GM12878 (cell line): Measurements from ENCODE around the gene MTFMT. TPM values are rescaled to one million over a fixed set of nuclear protein-coding genes. Genes with fewer than 3 reads are reported as not detected.

Experiments used
- ATAC-seq: fragments of 200-7000 bp; cut with Tn5 transposase; 3 replicates; pipeline ENCODE4 v1.9.1; 2020; ENCODE audit warnings: mild to moderate bottlenecking, moderate library complexity
- BruUV-seq: library from RNA; stranded (reverse); fragments of 400-500 nt; replicated peaks from 2 replicates; lab custom pipeline; 2021; lab: Mats Ljungman, UMichigan
- CTCF ChIA-PET: fragments of 300-600 bp; sonication (Branson Sonifier 250); formaldehyde crosslinking; extraction: SDS; loops from one replicate; lab custom pipeline; 2021; ENCODE audit warnings: inconsistent platforms; lab: Yijun Ruan, JAX
- POLR2A ChIA-PET: fragments of 350-600 bp; formaldehyde crosslinking; extraction: SDS; loops from one replicate; lab custom pipeline; 2021; ENCODE audit warnings: inconsistent platforms; lab: Charles Lee
- RAD21 ChIA-PET: fragments of 300-600 bp; sonication (Branson Sonifier 250); formaldehyde crosslinking; loops from one replicate; lab custom pipeline; 2023; ENCODE audit warnings: antibody characterized with exemption; ENCODE audit not compliant: unreplicated experiment; lab: Charles Lee
- SMC1A ChIA-PET: fragments of 300-600 bp; sonication (Branson Sonifier 250); formaldehyde crosslinking; loops from one replicate; lab custom pipeline; 2023; ENCODE audit not compliant: unreplicated experiment, uncharacterized antibody; lab: Charles Lee
- DNase-seq: peaks from one replicate; pipeline ENCODE4 v3.0.0-alpha.2; 2011; ENCODE audit warnings: low read depth, low spot score
- FAIRE-seq: peaks from 3 replicates; lab custom pipeline; 2011; peaks lifted over from hg19 to GRCh38; lab: Jason Lieb, UNC
- H2AFZ ChIP-seq: 2 replicates; pipeline ENCODE4 v1.6.0; 2011; ENCODE audit warnings: low read depth, low read length, control low read depth; ENCODE audit not compliant: control insufficient read depth
- H3K27ac ChIP-seq: 2 replicates; pipeline ENCODE4 v1.5.1; 2011; ENCODE audit warnings: control low read depth; ENCODE audit not compliant: control insufficient read depth, insufficient read depth
- H3K27me3 ChIP-seq, 2 experiments: replicated peaks in 1 of 2; 2 replicates each; pipeline versions ENCODE4 v1.6.0 to v1.6.1; 2011; ENCODE audit warnings: low read length in 1 of 2; ENCODE audit not compliant: control insufficient read depth in 2 of 2, insufficient read depth in 2 of 2
- H3K36me3 ChIP-seq, 2 experiments: 2 replicates each; pipeline ENCODE4 v1.5.1; 2011; ENCODE audit warnings: low read length in 1 of 2; ENCODE audit not compliant: control insufficient read depth in 2 of 2, insufficient read depth in 2 of 2
- H3K4me1 ChIP-seq: 2 replicates; pipeline ENCODE4 v1.6.1; 2011; ENCODE audit warnings: mild to moderate bottlenecking, low read length, moderate library complexity, mixed read lengths; ENCODE audit not compliant: control insufficient read depth, insufficient read depth
- H3K4me2 ChIP-seq: 2 replicates; pipeline ENCODE4 v1.6.0; 2011; ENCODE audit warnings: control low read depth; ENCODE audit not compliant: control insufficient read depth, insufficient read depth
- H3K4me3 ChIP-seq: fragments of 200-600 bp; sonication (generic); 2 replicates; pipeline ENCODE4 v1.5.1; 2016
- H3K79me2 ChIP-seq: 2 replicates; pipeline ENCODE4 v1.6.0; 2011; ENCODE audit warnings: low read length; ENCODE audit not compliant: control insufficient read depth, insufficient read depth
- H3K9ac ChIP-seq: 2 replicates; pipeline ENCODE4 v1.8.0; 2011; ENCODE audit warnings: low read length, control low read depth, mixed read lengths; ENCODE audit not compliant: control insufficient read depth, insufficient read depth
- H3K9me3 ChIP-seq: replicated peaks from 3 replicates; pipeline ENCODE4 v1.5.1; 2011; ENCODE audit warnings: mild to moderate bottlenecking, low read length; ENCODE audit not compliant: control insufficient read depth, insufficient read depth
- H4K20me1 ChIP-seq: 2 replicates; pipeline ENCODE4 v1.6.0; 2011; ENCODE audit not compliant: control insufficient read depth, insufficient read depth
- CHD1 ChIP-seq: IDR thresholded peaks from 2 replicates; pipeline ENCODE4 v1.6.1; 2012; ENCODE audit warnings: low read depth, low read length, improper control_type of control experiment
- ESRRA ChIP-seq: IDR thresholded peaks from 2 replicates; pipeline ENCODE4 v1.6.1; 2012; ENCODE audit warnings: mild to moderate bottlenecking, low read length, improper control_type of control experiment
- HCFC1 ChIP-seq: fragments of 150-350 bp; IDR thresholded peaks from 2 replicates; pipeline ENCODE4 v1.6.1; 2014; ENCODE audit warnings: low read length
- KDM1A ChIP-seq: fragments of 200-600 bp; sonication (generic); IDR thresholded peaks from 2 replicates; pipeline ENCODE4 v1.6.1; 2016; ENCODE audit warnings: borderline replicate concordance
- RCOR1 ChIP-seq: conservative IDR thresholded peaks from 2 replicates; pipeline ENCODE4 v1.6.1; 2012; ENCODE audit warnings: low read depth, low read length, improper control_type of control experiment
- RELA ChIP-seq: fragments of 450-650 bp; IDR thresholded peaks from 2 replicates; pipeline ENCODE4 v1.8.0; 2014; ENCODE audit warnings: borderline replicate concordance; ENCODE audit not compliant: partially characterized antibody
- STAT1 ChIP-seq: fragments of 450-650 bp; conservative IDR thresholded peaks from 2 replicates; pipeline ENCODE4 v1.6.1; 2014; ENCODE audit warnings: antibody characterized with exemption, mild to moderate bottlenecking
- TBL1XR1 ChIP-seq: IDR thresholded peaks from 2 replicates; pipeline ENCODE4 v1.6.1; 2012; ENCODE audit warnings: low read depth, low read length, improper control_type of control experiment
- TCF7 ChIP-seq: IDR thresholded peaks from 2 replicates; pipeline ENCODE4 v1.6.1; 2014; ENCODE audit warnings: antibody characterized with exemption, borderline replicate concordance
- ZNF24 ChIP-seq: fragments of 450-650 bp; IDR thresholded peaks from 2 replicates; pipeline ENCODE4 v1.6.1; 2017; ENCODE audit warnings: antibody characterized with exemption, mild to moderate bottlenecking
- WGBS: methylation state at CpG from one replicate; pipeline ENCODE4 v1.1.6; 2016; ENCODE audit warnings: low lambda C conversion rate; ENCODE audit not compliant: insufficient replicate concordance, insufficient coverage; ENCODE audit errors: missing lambda C conversion rate; 5-methylcytosine and 5-hydroxymethylcytosine counted together
- in situ Hi-C: fragments of 300-500 bp; cut with MboI; formaldehyde crosslinking; loops from 9 replicates; pipeline ENCODE4 v1.14.3; 2018; ENCODE audit warnings: mixed read lengths
- intact Hi-C: fragments of 100-400 bp; cut with micrococcal nuclease; formaldehyde crosslinking; loops from one replicate; pipeline ENCODE4 v1.14.2; 2022; ENCODE audit not compliant: unreplicated experiment
- polyA plus RNA-seq, 11 experiments: library from polyadenylated mRNA; depleted of rRNA in 4 of 11; unstranded in 6 of 11; stranded (reverse) in 5 of 11; fragments of >200 nt; fragmentation: Nextera tagmentation in 4 of 11; fragmentation: Illumina TruSeq in 1 of 11; extraction: Ambion mirVana in 4 of 11; extraction: Trizol in 1 of 11; gene quantifications; 1 replicate in 1 of 11; 2 replicates in 10 of 11; pipeline versions ENCODE4 v1.2.1 to v1.2.3, GENCODE V29; 2011 to 2016; ENCODE audit warnings: inconsistent platforms in 2 of 11, missing spikeins in 2 of 11, low read depth in 1 of 11
- total RNA-seq, 4 experiments: library from RNA; depleted of rRNA in 3 of 4; stranded (reverse); fragments of >200 nt in 3 of 4; fragmentation: Illumina TruSeq in 1 of 4; extraction: Trizol in 1 of 4; gene quantifications; 2 replicates each; pipeline versions ENCODE4 v1.2.1 to v1.2.3, GENCODE V29; 2013 to 2021
- TF ChIP-seq, protein P1 (sequence below): fragments of 450-650 bp; IDR thresholded peaks from 2 replicates; pipeline ENCODE4 v1.6.1; 2016; ENCODE audit warnings: mild to moderate bottlenecking, moderate library complexity, borderline replicate concordance
- TF ChIP-seq, protein P2 (sequence below): fragments of 150-350 bp; IDR thresholded peaks from 2 replicates; pipeline ENCODE4 v1.6.1; 2016; ENCODE audit warnings: low read depth, low read length
- TF ChIP-seq, protein P3 (sequence below): fragments of 450-650 bp; IDR thresholded peaks from 2 replicates; pipeline ENCODE4 v1.6.1; 2018; ENCODE audit warnings: mild to moderate bottlenecking, low read depth, moderate library complexity; ENCODE audit not compliant: partially characterized antibody

The MTFMT gene
- total and polyA plus RNA-seq, 10 of the 15 experiments (the other 5 are each of a cell fraction or from before 2014, with no cell fraction given): 1.7 to 29.8 (median 17.4) TPM

DNA sequence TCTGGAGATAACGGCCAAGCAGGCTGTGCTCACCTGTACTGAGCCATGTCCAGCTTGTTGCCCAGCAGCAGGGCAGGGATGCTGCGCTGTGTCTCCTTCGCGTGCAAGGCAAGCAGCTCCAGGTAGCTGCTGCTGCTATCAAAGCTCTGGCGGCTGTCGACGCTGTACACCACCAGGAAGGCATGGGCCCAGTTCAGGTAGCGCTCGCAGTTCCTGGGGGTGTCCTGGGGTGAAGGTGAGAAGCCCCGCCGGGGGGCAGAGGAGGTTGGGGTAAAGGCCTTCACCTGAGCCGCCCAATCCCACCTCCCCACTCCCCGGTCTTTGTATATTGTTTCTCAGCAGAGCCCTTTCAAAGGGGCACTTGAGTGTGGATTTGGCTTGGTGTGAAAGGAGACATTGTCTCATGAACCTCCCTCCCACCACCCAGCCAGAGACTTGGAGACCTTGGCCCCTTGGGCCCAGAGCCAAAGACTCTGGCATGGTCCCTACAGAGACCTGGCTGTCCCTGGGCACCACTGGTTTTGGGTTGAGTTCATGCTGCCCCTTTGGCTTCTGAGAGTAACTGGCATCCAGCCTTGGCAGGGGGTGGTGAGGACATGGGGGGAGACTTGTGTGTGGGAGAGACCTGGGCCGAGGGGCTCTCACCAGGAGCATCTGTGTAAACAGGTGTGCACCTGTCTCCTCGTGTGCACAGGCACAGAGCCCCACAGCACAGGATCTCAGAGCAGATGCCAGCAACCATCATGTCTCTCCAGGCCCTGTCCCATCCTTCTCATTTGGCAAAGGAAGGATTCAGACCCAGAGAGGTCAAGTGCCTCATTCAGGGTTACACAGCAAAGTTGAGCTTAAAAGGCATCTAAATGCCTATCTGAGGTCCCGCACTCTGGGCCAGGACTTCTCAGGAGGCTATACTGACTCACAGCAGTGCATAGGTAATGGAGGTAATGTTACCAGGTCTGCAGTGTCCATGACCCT is 29.2 kb upstream of the MTFMT start:
- intact Hi-C loops (no loop called here), in situ Hi-C loops (no loop called here)
- Histone ChIP-seq H3K27ac (no peak overlapping the region), H3K27me3 (no peaks in the 10 kb centered on the region), H3K4me3 (no peak overlapping the region), H3K9me3 (no peaks in the 10 kb centered on the region), H3K9ac (no peak overlapping the region), H3K36me3 (no peaks in the 10 kb centered on the region), H2AFZ (no peak overlapping the region), H4K20me1 (no peaks in the 10 kb centered on the region), H3K79me2 (no peaks in the 10 kb centered on the region), H3K4me2 (no peak overlapping the region), H3K4me1 (no peaks in the 10 kb centered on the region)
- no TSS peak for BruUV-seq
- ChIA-PET CTCF (interaction anchor here (0.9 kb wide), 1 partner anchor 25 kb away, joined by 3 read pairs; no protein-coding TSS in a partner anchor), SMC1A (no interaction called here), POLR2A (no interaction called here), RAD21 (no interaction called here)
- DNase-seq (no peak), ATAC-seq (no peak), FAIRE-seq (no peak)
- 57% methylated on average over 16 of the region's 16 CpGs for WGBS
- TF ChIP-seq, protein P1, sequence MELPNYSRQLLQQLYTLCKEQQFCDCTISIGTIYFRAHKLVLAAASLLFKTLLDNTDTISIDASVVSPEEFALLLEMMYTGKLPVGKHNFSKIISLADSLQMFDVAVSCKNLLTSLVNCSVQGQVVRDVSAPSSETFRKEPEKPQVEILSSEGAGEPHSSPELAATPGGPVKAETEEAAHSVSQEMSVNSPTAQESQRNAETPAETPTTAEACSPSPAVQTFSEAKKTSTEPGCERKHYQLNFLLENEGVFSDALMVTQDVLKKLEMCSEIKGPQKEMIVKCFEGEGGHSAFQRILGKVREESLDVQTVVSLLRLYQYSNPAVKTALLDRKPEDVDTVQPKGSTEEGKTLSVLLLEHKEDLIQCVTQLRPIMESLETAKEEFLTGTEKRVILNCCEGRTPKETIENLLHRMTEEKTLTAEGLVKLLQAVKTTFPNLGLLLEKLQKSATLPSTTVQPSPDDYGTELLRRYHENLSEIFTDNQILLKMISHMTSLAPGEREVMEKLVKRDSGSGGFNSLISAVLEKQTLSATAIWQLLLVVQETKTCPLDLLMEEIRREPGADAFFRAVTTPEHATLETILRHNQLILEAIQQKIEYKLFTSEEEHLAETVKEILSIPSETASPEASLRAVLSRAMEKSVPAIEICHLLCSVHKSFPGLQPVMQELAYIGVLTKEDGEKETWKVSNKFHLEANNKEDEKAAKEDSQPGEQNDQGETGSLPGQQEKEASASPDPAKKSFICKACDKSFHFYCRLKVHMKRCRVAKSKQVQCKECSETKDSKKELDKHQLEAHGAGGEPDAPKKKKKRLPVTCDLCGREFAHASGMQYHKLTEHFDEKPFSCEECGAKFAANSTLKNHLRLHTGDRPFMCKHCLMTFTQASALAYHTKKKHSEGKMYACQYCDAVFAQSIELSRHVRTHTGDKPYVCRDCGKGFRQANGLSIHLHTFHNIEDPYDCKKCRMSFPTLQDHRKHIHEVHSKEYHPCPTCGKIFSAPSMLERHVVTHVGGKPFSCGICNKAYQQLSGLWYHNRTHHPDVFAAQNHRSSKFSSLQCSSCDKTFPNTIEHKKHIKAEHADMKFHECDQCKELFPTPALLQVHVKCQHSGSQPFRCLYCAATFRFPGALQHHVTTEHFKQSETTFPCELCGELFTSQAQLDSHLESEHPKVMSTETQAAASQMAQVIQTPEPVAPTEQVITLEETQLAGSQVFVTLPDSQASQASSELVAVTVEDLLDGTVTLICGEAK: no peak
- TF ChIP-seq TCF7 (no peak), TBL1XR1 (no peak), HCFC1 (no peak), CHD1 (no peak), STAT1 (no peak), RCOR1 (no peak), ZNF24 (no peak), RELA (no peak), ESRRA (no peak), KDM1A (no peak)
- TF ChIP-seq, protein P2, sequence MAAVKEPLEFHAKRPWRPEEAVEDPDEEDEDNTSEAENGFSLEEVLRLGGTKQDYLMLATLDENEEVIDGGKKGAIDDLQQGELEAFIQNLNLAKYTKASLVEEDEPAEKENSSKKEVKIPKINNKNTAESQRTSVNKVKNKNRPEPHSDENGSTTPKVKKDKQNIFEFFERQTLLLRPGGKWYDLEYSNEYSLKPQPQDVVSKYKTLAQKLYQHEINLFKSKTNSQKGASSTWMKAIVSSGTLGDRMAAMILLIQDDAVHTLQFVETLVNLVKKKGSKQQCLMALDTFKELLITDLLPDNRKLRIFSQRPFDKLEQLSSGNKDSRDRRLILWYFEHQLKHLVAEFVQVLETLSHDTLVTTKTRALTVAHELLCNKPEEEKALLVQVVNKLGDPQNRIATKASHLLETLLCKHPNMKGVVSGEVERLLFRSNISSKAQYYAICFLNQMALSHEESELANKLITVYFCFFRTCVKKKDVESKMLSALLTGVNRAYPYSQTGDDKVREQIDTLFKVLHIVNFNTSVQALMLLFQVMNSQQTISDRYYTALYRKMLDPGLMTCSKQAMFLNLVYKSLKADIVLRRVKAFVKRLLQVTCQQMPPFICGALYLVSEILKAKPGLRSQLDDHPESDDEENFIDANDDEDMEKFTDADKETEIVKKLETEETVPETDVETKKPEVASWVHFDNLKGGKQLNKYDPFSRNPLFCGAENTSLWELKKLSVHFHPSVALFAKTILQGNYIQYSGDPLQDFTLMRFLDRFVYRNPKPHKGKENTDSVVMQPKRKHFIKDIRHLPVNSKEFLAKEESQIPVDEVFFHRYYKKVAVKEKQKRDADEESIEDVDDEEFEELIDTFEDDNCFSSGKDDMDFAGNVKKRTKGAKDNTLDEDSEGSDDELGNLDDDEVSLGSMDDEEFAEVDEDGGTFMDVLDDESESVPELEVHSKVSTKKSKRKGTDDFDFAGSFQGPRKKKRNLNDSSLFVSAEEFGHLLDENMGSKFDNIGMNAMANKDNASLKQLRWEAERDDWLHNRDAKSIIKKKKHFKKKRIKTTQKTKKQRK: no peak
- TF ChIP-seq, protein P3, sequence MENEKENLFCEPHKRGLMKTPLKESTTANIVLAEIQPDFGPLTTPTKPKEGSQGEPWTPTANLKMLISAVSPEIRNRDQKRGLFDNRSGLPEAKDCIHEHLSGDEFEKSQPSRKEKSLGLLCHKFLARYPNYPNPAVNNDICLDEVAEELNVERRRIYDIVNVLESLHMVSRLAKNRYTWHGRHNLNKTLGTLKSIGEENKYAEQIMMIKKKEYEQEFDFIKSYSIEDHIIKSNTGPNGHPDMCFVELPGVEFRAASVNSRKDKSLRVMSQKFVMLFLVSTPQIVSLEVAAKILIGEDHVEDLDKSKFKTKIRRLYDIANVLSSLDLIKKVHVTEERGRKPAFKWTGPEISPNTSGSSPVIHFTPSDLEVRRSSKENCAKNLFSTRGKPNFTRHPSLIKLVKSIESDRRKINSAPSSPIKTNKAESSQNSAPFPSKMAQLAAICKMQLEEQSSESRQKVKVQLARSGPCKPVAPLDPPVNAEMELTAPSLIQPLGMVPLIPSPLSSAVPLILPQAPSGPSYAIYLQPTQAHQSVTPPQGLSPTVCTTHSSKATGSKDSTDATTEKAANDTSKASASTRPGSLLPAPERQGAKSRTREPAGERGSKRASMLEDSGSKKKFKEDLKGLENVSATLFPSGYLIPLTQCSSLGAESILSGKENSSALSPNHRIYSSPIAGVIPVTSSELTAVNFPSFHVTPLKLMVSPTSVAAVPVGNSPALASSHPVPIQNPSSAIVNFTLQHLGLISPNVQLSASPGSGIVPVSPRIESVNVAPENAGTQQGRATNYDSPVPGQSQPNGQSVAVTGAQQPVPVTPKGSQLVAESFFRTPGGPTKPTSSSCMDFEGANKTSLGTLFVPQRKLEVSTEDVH: no peak
